Fibroblast of lung (primary cell): Measurements from ENCODE around the gene RTN3. TPM values are rescaled to one million over a fixed set of nuclear protein-coding genes. Genes with fewer than 3 reads are reported as not detected.

ENCODE experiments used
- DNase-seq, 2 donors: peaks; one replicate each; pipeline versions ENCODE4 v3.0.0 to v3.0.0-alpha.2; 2010; ENCODE audit warnings: low read depth in 2 of 2
- H2AFZ ChIP-seq: 2 replicates; pipeline ENCODE4 v1.5.1; 2012; ENCODE audit warnings: low read length, control low read depth, inconsistent platforms
- H3K27ac ChIP-seq: 2 replicates; pipeline ENCODE4 v1.5.1; 2011; ENCODE audit warnings: low read length, control low read depth; ENCODE audit not compliant: insufficient read depth
- H3K27me3 ChIP-seq: 2 replicates; pipeline ENCODE4 v1.5.1; 2011; ENCODE audit warnings: mild to moderate bottlenecking, low read length; ENCODE audit not compliant: control insufficient read depth, insufficient read depth
- H3K36me3 ChIP-seq: 2 replicates; pipeline ENCODE4 v1.5.1; 2011; ENCODE audit warnings: low read length; ENCODE audit not compliant: control insufficient read depth, insufficient read depth
- H3K4me1 ChIP-seq: 2 replicates; pipeline ENCODE4 v1.5.1; 2011; ENCODE audit warnings: low read length; ENCODE audit not compliant: control insufficient read depth, insufficient read depth; ENCODE audit errors: extremely low read depth
- H3K4me2 ChIP-seq: 2 replicates; pipeline ENCODE4 v1.5.1; 2011; ENCODE audit warnings: low read length, control low read depth; ENCODE audit not compliant: insufficient read depth; ENCODE audit errors: extremely low read depth
- H3K4me3 ChIP-seq, 4 experiments: fragments of 200-600 bp in 1 of 4; sonication (generic) in 1 of 4; replicated peaks in 1 of 4; 2 replicates each; pipeline ENCODE4 v1.5.1; 2011 to 2016; ENCODE audit warnings: low read length in 4 of 4, low read depth in 3 of 4, mild to moderate bottlenecking in 3 of 4, control low read depth in 2 of 4, inconsistent platforms in 1 of 4, mixed read lengths in 1 of 4; ENCODE audit not compliant: insufficient read depth in 1 of 4; ENCODE audit errors: control extremely low read depth in 1 of 4
- H3K79me2 ChIP-seq: 2 replicates; pipeline ENCODE4 v1.5.1; 2012; ENCODE audit warnings: mild to moderate bottlenecking, low read length, inconsistent platforms; ENCODE audit not compliant: control insufficient read depth, insufficient read depth
- H3K9ac ChIP-seq: 2 replicates; pipeline ENCODE4 v1.5.1; 2011; ENCODE audit warnings: mild to moderate bottlenecking, low read length, control low read depth; ENCODE audit not compliant: insufficient read depth
- H3K9me3 ChIP-seq: 2 replicates; pipeline ENCODE4 v1.5.1; 2012; ENCODE audit warnings: low read depth, low read length; ENCODE audit not compliant: control insufficient read depth, insufficient read depth
- H4K20me1 ChIP-seq: 2 replicates; pipeline ENCODE4 v1.5.1; 2011; ENCODE audit warnings: low read length; ENCODE audit not compliant: control insufficient read depth, insufficient read depth; ENCODE audit errors: extremely low read depth
- EZH2 ChIP-seq: IDR thresholded peaks from 2 replicates; pipeline ENCODE4 v1.5.1; 2012; ENCODE audit warnings: low read length, control low read depth, mild to moderate bottlenecking; ENCODE audit errors: missing control alignments
- polyA plus RNA-seq, 2 donors: library from polyadenylated mRNA; depleted of rRNA in 1 of 2; stranded (reverse) in 1 of 2; unstranded in 1 of 2; fragments of >200 nt; gene quantifications; 2 replicates each; pipeline ENCODE4 v1.2.1, GENCODE V29; 2011 to 2012; ENCODE audit warnings: missing spikeins in 1 of 2
- total RNA-seq: library from RNA; depleted of rRNA; stranded (reverse); fragments of >200 nt; gene quantifications from 2 replicates; pipeline ENCODE4 v1.2.1, GENCODE V29; 2014
- TF ChIP-seq, protein P1 (sequence below), 2 donors: IDR thresholded peaks in 1 of 2; conservative IDR thresholded peaks in 1 of 2; 1 replicate in 1 of 2; 2 replicates in 1 of 2; pipeline ENCODE4 v1.5.1; 2011 to 2012; ENCODE audit warnings: low read length in 2 of 2, control low read depth in 1 of 2, inconsistent platforms in 1 of 2, low read depth in 1 of 2, mild to moderate bottlenecking in 1 of 2

Gene RTN3
- total and polyA plus RNA-seq, 2 donors (not counting 1 experiment from before 2014, with no cell fraction given): 93.3 to 167 TPM

GRCh38 chr11:63686926-63687325 is 5.6 kb downstream of the RTN3 start:
- no peak for TF ChIP-seq EZH2
- TF ChIP-seq, protein P1, sequence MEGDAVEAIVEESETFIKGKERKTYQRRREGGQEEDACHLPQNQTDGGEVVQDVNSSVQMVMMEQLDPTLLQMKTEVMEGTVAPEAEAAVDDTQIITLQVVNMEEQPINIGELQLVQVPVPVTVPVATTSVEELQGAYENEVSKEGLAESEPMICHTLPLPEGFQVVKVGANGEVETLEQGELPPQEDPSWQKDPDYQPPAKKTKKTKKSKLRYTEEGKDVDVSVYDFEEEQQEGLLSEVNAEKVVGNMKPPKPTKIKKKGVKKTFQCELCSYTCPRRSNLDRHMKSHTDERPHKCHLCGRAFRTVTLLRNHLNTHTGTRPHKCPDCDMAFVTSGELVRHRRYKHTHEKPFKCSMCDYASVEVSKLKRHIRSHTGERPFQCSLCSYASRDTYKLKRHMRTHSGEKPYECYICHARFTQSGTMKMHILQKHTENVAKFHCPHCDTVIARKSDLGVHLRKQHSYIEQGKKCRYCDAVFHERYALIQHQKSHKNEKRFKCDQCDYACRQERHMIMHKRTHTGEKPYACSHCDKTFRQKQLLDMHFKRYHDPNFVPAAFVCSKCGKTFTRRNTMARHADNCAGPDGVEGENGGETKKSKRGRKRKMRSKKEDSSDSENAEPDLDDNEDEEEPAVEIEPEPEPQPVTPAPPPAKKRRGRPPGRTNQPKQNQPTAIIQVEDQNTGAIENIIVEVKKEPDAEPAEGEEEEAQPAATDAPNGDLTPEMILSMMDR (conservative IDR thresholded peaks at IDR 0.05 in 1 of 2, IDR thresholded peaks at IDR 0.05 in 1 of 2; ENCODE audit: low read depth in 1 of 2, low read length in 2 of 2): no peak
- Histone ChIP-seq H2AFZ (no peak overlapping the region), H3K27me3 (no peaks in the 10 kb centered on the region), H3K9ac (no peak overlapping the region), H3K36me3 (peaks cover 1% of the 10 kb centered on the region), H3K4me2 (peak overlapping the region; percentile 19), H3K4me1 (peaks cover 6% of the 10 kb centered on the region), H3K9me3 (no peaks in the 10 kb centered on the region), H3K27ac (no peak overlapping the region), H3K4me3 (no peak overlapping the region), H4K20me1 (no peaks in the 10 kb centered on the region), H3K79me2 (peaks cover 87% of the 10 kb centered on the region)
- peak in 1 of 2 donors; percentile 23 for DNase-seq

GRCh38 chr11:63687845-63688244 is 6.5 kb downstream of the RTN3 start:
- no peak for TF ChIP-seq EZH2
- TF ChIP-seq, protein P1 (conservative IDR thresholded peaks at IDR 0.05 in 1 of 2, IDR thresholded peaks at IDR 0.05 in 1 of 2; ENCODE audit: low read depth in 1 of 2, low read length in 2 of 2): no peak
- Histone ChIP-seq H3K27me3 (no peaks in the 10 kb centered on the region), H3K9me3 (no peaks in the 10 kb centered on the region), H3K4me1 (peaks cover 3% of the 10 kb centered on the region), H2AFZ (no peak overlapping the region), H3K4me2 (no peak overlapping the region), H3K79me2 (peaks cover 82% of the 10 kb centered on the region), H3K9ac (no peak overlapping the region), H3K36me3 (peaks cover 1% of the 10 kb centered on the region), H3K4me3 (no peak overlapping the region), H4K20me1 (no peaks in the 10 kb centered on the region), H3K27ac (no peak overlapping the region)
- DNase-seq: no peak

DNA sequence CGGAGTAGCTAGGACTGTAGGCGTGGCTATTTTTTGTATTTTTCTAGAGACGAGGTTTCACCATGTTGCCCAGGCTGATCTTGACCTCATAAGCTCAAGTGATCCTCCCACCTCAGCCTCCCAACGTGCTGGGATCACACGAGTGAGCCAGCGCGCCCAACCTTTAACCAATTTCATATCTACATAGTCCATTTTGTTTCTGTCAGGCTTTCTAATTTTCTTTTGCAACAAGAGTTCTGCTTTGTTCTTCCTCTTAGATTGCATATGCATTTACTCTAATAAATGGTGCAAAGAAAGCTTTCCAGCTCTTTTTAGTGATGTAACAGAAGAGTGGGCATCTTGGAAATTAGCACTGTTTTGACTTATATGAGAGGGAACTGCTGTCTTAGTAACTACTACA is 13.3 kb downstream of the RTN3 start:
- Histone ChIP-seq H3K9ac (no peak overlapping the region), H3K27ac (no peak overlapping the region), H3K27me3 (no peaks in the 10 kb centered on the region), H4K20me1 (no peaks in the 10 kb centered on the region), H3K79me2 (peaks cover 48% of the 10 kb centered on the region), H3K4me3 (no peak overlapping the region), H3K4me2 (no peak overlapping the region), H3K4me1 (no peaks in the 10 kb centered on the region), H3K9me3 (no peaks in the 10 kb centered on the region), H2AFZ (no peak overlapping the region), H3K36me3 (peaks cover 1% of the 10 kb centered on the region)
- no peak for DNase-seq
- TF ChIP-seq EZH2: no peak
- TF ChIP-seq, protein P1 (conservative IDR thresholded peaks at IDR 0.05 in 1 of 2, IDR thresholded peaks at IDR 0.05 in 1 of 2; ENCODE audit: low read depth in 1 of 2, low read length in 2 of 2): no peak
